ENCODE results near the gene ELMO1. TPM values are rescaled to one million over a fixed set of nuclear protein-coding genes. Genes with fewer than 3 reads are reported as not detected.

The ELMO1 gene
- total RNA-seq, 1 donor from 2014 or later: 60.1 TPM

- no peaks in the 10 kb centered on the region for H3K9me3 ChIP-seq
- no peaks in the 10 kb centered on the region for H3K27me3 ChIP-seq (ENCODE audit: low read depth)
- no peaks in the 10 kb centered on the region for H3K36me3 ChIP-seq
- TF ChIP-seq CTCF (IDR thresholded peaks at IDR 0.05): no peak
- H3K4me1 ChIP-seq: no peaks in the 10 kb centered on the region
- no peak overlapping the region for H3K4me3 ChIP-seq
- ATAC-seq: no peak
- intact Hi-C loops (cut with DNase I): no loop called here
- no peak overlapping the region for H3K27ac ChIP-seq
- DNase-seq: no peak
Observed at GRCh38 chr7:37047260-37047659, 401.4 kb downstream of the ELMO1 start.

DNA sequence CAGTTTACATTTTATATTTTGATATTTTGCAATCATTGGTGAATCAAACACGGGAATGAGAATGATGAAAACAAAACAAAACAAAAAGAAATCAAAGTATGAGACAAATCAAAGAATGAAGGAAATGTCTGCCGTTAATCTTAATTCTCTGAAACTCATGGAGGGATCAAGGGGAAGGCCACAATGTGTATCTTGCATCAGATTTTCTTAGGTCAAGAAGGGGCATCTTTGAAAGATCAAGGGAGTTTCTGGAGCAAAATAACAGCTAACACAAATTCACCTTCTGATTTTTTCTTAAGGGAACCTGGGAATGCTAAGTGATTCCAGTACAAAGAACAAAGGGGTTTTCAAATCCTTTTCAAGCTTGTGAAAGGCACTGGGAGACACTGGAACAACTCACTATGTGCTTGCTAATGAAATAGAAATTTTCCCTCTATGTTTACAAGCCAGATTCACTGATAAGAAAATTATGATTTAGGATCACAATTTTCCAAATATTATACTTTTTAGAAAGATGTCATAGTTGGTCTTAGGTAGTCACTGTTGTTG is 402.1 kb downstream of the ELMO1 start:
- DNase-seq (no peak), ATAC-seq (no peak)
- TF ChIP-seq CTCF (IDR thresholded peaks at IDR 0.05): no peak
- H3K36me3 ChIP-seq: no peaks in the 10 kb centered on the region
- no peaks in the 10 kb centered on the region for H3K27me3 ChIP-seq (ENCODE audit: low read depth)
- no peak overlapping the region for H3K27ac ChIP-seq
- no peaks in the 10 kb centered on the region for H3K4me1 ChIP-seq
- no peaks in the 10 kb centered on the region for H3K9me3 ChIP-seq
- intact Hi-C loops (cut with DNase I): no loop called here
- H3K4me3 ChIP-seq: no peak overlapping the region

GRCh38 chr7:37045681-37046179 is 402.9 kb downstream of the ELMO1 start:
- intact Hi-C loops (cut with DNase I): no loop called here
- H3K4me1 ChIP-seq: no peaks in the 10 kb centered on the region
- no peak for TF ChIP-seq CTCF (IDR thresholded peaks at IDR 0.05)
- no peak for DNase-seq
- H3K36me3 ChIP-seq: no peaks in the 10 kb centered on the region
- H3K27me3 ChIP-seq (ENCODE audit: low read depth): no peaks in the 10 kb centered on the region
- H3K9me3 ChIP-seq: no peaks in the 10 kb centered on the region
- no peak overlapping the region for H3K4me3 ChIP-seq
- H3K27ac ChIP-seq: no peak overlapping the region
- no peak for ATAC-seq

DNA sequence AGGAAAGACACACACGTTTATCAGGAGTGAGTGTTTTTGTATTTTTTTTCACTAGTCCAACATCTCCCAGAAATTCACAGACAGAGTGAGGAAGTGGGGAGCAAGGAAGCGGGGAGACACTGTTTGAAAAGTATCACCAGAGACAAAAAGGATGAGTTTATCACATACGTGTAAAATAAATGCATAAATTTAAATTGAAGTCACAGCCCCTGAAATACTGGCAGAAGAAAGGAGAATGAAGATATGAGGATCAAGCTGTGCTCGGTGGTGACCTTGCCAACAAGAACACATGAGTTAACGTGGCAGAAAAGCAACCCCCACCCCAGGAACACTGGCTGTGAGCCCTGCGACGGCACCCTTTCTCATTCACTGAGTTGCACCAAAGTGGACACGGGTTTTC is 407.2 kb downstream of the ELMO1 start:
- no peak for TF ChIP-seq CTCF (IDR thresholded peaks at IDR 0.05)
- DNase-seq (no peak), ATAC-seq (no peak)
- H3K27ac ChIP-seq: no peak overlapping the region
- no peaks in the 10 kb centered on the region for H3K36me3 ChIP-seq
- no peak overlapping the region for H3K4me3 ChIP-seq
- no peaks in the 10 kb centered on the region for H3K4me1 ChIP-seq
- H3K27me3 ChIP-seq (ENCODE audit: low read depth): no peaks in the 10 kb centered on the region
- H3K9me3 ChIP-seq: peaks cover 9% of the 10 kb centered on the region
- intact Hi-C loops (cut with DNase I): no loop called here

GRCh38 chr7:37040330-37040729 is 408.3 kb downstream of the ELMO1 start:
- TF ChIP-seq CTCF (IDR thresholded peaks at IDR 0.05): no peak
- intact Hi-C loops (cut with DNase I): no loop called here
- no peak for DNase-seq
- Histone ChIP-seq H3K27me3 (ENCODE audit: low read depth) (no peaks in the 10 kb centered on the region), H3K4me1 (no peaks in the 10 kb centered on the region), H3K4me3 (no peak overlapping the region), H3K9me3 (peaks cover 9% of the 10 kb centered on the region), H3K27ac (no peak overlapping the region), H3K36me3 (no peaks in the 10 kb centered on the region)
- ATAC-seq: no peak

Measured in lower lobe of right lung (tissue), 2 donors.